ENCODE measurements around the gene CCDC7.
"Not testable (repeated sequence)": the region's sequence is repeated elsewhere in the genome, so short reads cannot be mapped to it uniquely, and the experiment has no call there.

CCDC7 gene

DNA sequence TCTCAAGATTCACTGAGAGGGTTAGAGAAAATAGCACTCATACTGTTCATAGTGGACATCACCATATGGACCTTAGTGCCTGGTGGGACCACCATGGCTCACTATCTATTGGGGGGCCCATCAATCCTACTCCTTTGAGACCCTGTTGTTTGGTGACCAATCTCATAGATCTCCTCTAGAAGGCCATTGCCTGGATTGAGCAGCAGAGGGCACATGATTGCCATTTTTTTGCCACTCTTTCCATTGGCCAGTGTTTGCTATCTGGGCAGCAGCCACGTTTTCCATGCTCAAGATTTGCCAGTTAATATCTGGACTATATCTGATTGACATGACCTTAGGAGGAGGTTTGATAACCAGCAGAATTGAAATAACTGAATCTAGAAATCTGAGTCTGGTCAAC is 267.6 kb downstream of the CCDC7 start:
- TF ChIP-seq CTCF (IDR thresholded peaks at IDR 0.05; ENCODE audit: borderline replicate concordance, insufficient read depth, low read depth, low read length): no peak
- no peak overlapping the region for H3K4me3 ChIP-seq (ENCODE audit: low read depth, low read length)

DNA sequence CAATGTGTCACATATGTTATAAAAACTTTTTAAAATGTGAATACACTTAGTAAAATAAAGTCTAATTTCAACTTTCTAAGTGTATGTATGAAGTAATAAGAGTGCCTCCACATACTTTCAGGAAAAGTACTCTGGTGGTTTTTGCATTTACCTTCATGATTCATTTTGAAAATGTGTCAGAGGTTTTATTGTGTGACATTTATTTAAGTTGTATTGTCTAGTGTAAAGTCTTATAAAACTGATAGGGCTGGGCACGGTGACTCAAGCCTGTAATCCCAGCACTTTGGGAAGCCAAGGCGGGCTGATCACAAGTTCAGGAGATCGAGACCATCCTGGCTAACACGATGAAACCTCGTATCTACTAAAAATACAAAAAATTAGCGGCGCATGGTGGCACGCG is 285.6 kb downstream of the CCDC7 start:
- H3K4me3 ChIP-seq (ENCODE audit: low read depth, low read length): no peak overlapping the region
- TF ChIP-seq CTCF (IDR thresholded peaks at IDR 0.05; ENCODE audit: borderline replicate concordance, insufficient read depth, low read depth, low read length): no peak

GRCh38 chr10:32738958-32739357 is 293.0 kb downstream of the CCDC7 start:
- no peak for TF ChIP-seq CTCF (IDR thresholded peaks at IDR 0.05; ENCODE audit: borderline replicate concordance, insufficient read depth, low read depth, low read length)
- no peak overlapping the region for H3K4me3 ChIP-seq (ENCODE audit: low read depth, low read length)

GRCh38 chr10:32744321-32744720 is 298.4 kb downstream of the CCDC7 start:
- no peak for TF ChIP-seq CTCF (IDR thresholded peaks at IDR 0.05; ENCODE audit: borderline replicate concordance, insufficient read depth, low read depth, low read length)
- no peak overlapping the region for H3K4me3 ChIP-seq (ENCODE audit: low read depth, low read length)

DNA sequence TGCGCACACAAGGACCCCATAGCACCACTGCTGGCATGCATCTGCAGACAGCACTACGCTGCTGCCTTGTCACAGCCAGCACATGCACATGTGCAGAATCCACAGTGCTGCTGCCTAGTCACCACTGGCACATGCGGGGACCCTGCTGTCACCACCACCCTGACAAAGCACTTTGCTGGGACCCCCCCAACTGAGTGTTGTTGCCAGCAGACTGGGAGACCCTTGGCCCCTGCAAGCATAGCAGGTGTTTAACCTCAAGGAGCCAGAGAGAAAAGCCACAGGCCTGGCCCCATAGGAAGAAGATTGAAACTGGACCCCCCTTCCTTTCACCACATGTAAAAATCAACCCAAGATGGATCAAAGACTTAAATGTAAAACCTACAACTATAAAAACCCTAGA is 300.9 kb downstream of the CCDC7 start:
- no peak for TF ChIP-seq CTCF (IDR thresholded peaks at IDR 0.05; ENCODE audit: borderline replicate concordance, insufficient read depth, low read depth, low read length)
- no peak overlapping the region for H3K4me3 ChIP-seq (ENCODE audit: low read depth, low read length)

- TF ChIP-seq CTCF (IDR thresholded peaks at IDR 0.05; ENCODE audit: borderline replicate concordance, insufficient read depth, low read depth, low read length): no peak
- no peak overlapping the region for H3K4me3 ChIP-seq (ENCODE audit: low read depth, low read length)
Observed at GRCh38 chr10:32751582-32751981, 305.6 kb downstream of the CCDC7 start.

DNA sequence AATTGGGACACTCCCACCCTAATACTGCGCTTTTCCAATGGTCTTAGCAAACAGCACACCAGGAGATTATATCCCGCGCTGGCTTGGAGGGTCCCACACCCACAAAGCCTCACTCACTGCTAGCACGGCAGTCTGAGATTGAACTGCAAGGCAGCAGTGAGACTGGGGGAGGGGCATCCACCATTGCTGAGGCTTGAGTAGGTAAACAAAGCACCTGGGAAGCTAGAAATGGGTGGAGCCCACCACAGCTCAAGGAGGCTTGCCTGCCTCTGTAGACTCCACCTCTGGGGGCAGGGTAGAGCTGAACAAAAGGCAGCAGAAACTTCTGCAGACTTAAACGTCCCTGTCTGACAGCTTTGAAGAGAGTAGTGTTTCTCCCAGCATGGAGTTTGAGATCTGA is 309.0 kb downstream of the CCDC7 start:
- not testable (repeated sequence) for H3K4me3 ChIP-seq (ENCODE audit: low read depth, low read length)

GRCh38 chr10:32771217-32771616 is 325.3 kb downstream of the CCDC7 start:
- H3K4me3 ChIP-seq (ENCODE audit: low read depth, low read length): no peak overlapping the region
- no peak for TF ChIP-seq CTCF (IDR thresholded peaks at IDR 0.05; ENCODE audit: borderline replicate concordance, insufficient read depth, low read depth, low read length)

Data from GM12875 (cell line).